T-helper 2 cell treated with Interferon-gamma antibody and Interleukin-4, amounts not matched to agents 100 ng/mL and 5 ng/mL, for 36 hours (primary cell): ENCODE results near the gene B3GNT2. TPM values are rescaled to one million over a fixed set of nuclear protein-coding genes. Genes with fewer than 3 reads are reported as not detected.

ENCODE experiments used
- intact Hi-C: fragments of 100-400 bp; cut with micrococcal nuclease; formaldehyde crosslinking; loops from one replicate; pipeline ENCODE4 v1.15.1; 2023
- total RNA-seq: library from RNA; stranded (reverse); gene quantifications from 2 replicates; pipeline ENCODE4 v1.2.3, GENCODE V29; 2022

B3GNT2 gene
- total RNA-seq, 1 donor from 2014 or later = 24.0 TPM

DNA sequence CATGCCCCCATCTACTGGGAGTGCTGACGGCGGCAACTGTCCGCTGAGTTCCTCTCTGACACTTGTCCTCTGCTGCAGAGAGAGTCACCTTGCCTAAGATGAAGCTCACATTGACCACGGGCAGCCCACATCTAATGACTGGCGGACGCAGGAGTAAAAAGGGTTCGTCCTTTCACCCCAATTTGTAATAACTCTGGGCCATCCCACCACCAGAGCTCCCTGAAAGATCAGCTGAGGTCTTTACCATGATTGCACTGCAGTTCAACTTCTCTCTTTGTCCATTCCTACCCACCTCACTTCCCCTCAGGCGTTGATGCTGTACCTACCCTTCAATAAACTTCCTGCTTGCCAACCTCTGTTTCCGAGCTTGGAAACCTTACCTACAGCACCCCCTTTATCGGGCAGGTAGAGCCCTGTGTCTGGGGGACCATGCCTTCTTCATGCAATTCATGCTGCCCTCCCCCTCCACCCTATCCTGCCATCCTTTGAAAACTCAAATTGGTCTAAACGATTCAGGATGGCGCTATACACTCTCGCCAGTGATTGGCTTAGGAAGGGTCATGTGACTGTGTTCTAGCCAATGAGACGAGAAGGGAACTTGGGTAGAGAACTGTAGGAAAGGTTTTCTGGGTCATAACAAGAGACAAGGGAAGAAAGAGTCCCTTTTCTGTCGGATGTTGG lies 10.3 kb upstream of the B3GNT2 start:
- intact Hi-C loops = no loop called here

DNA sequence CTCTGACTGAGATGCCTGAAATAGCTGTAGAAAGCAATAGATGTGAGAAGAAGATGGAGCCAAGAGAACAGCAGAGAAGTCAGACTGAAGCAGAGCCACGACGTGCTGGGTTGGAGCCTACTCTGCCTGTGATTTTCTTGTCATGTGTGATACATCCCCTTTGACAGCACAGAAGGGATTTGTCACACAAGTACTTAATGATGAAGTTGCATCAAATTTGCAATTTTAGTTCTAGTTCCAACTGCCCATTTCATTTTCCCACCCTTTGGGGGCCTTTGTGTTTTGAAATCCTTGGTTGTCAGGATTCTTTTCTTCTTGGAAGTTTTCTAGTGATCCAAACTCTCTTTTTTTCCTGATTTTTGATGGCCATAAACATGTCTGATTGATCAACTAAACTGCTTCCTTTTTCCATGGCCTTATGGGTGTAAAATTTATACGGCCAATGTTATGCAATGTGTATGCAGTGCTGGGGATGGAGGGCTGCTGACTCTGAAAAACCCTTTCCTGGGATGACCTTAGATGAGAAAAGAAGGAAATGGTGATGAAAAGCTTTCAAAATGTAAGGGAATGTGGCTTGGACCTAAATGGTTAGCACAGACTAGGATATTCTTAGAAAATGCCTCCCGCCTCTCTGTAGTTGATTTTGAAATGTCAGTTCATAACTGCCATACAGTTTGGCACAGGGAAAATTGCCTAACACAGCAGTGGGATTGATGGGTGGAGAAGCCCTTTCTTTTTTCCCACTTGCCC lies 9.6 kb upstream of the B3GNT2 start:
- intact Hi-C loops = no loop called here

DNA sequence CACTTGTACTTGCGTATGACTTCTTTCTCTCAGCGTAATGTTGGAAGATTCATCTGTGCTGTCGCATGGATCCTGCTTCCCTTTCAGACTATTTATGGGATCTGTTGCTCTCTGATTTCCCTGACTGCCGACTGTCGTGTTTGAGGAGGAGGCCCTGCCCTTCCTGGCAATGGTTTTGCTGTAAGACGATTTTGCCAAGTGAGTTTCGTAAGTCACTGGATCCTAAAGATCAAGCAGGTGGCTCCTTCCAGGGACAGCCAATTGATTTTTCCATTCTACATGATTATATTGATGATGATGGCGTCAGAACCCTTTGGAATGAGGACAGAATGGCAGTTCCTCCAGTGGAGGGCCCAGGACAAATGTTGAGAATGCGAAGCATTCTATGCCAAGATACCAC lies 8.7 kb upstream of the B3GNT2 start:
- intact Hi-C loops = no loop called here

DNA sequence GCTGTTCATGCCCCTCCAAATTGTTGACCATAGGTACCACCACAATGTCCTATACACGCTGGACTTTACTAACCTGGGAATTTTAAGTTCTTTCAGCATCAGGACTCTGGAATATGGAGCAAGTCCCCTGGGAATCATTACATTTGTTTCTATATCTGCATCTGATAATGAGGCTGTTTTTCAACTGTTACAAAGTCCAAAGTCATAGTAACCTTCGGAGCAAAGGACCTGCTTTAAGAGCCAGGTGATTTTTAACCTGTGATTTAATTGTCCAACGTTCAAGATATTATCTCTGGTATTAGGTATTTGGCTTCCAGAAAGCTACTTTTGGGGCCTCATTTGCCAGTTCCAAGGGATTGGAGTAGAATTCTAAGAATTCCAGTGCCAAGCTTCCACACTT lies 7.5 kb upstream of the B3GNT2 start:
- intact Hi-C loops = no loop called here

DNA sequence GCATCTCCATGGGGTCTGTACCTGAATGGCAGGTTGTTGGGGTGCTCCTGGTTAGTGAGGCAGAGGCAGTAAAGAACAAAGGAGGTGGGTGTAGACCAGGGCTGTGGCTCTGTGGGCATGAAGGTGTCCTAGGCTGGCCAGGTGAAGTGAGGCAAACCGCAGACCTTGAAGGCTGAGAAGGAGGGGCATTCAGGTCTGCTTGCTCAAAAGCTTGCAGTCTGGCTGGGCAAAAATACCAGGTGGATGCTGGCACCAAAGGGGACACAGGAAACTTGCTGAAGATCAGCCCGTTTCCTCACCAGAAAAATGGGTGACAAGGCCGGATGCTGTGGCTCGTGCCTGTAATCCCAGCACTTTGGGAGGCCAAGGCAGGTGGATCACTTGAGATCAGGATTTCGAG lies 6.7 kb upstream of the B3GNT2 start:
- intact Hi-C loops = no loop called here

DNA sequence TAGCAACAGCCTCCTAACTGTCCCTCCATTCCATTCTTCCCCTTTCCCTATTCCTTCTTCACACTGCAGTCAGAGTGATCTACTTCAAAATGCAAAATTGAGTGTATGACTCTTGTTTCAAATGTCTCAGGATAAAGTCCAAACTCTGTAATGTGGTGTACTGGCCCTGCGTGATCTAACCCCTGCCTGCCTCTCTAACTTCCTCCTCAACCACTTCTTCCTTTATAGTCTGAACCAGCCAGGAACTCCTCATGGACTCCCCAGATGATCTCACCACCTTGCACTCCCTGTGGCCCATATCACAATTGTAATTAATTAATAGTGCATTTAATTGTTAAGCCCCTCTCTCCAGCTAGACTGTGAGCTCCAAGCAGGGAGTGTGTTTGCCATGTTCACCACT lies 3.1 kb upstream of the B3GNT2 start:
- intact Hi-C loops = loop anchor here (10.0 kb wide), 1 partner anchor 1438 kb away; the partner anchor contains the start of gene PAPOLG

DNA sequence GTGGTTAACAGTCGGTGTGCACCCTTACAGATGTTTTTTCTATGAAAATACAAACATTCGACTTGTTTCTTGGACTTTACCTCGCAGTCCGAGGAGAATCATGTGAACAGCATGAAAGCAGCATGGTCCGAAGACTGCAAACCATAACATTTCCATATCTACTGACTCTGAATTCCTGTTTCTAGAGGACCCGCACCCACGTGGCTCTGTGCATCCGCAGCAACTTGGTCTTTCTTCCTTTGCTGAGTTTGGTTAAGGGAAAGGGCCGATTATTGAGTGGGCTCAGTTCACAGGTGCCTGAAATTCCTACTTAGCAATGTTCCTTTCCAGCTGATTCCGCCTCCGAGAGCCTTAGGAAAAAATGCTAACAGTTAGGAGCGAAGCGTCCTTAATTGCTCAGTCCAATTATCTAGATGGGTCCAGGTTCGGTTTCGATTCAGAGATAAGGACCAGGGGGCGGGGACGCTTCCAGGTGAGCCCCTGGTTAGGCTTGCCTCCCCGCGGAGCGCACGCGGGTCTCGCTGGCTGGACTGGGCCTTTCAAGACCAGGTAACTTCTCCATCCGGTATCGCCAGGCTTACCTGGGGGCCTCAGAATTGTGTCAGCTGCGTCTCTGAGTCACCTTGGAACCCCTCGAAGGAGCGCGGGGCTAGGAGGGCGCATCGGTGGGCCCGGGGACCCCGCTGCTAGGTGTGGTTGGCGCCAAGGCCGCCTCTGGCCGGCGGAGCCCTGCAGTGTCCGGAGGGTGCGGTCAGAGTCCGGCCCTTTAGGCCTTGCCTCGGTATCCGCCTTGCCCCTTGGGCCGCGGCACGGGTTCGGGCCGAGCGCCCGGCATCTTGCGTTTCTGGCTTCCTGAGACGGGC lies 1.1 kb upstream of the B3GNT2 start:
- intact Hi-C loops = loop anchor here (5.0 to 10.0 kb wide), 3 partner anchors 287 to 1440 kb away; partner anchors contain the start of genes COMMD1 and PAPOLG

DNA sequence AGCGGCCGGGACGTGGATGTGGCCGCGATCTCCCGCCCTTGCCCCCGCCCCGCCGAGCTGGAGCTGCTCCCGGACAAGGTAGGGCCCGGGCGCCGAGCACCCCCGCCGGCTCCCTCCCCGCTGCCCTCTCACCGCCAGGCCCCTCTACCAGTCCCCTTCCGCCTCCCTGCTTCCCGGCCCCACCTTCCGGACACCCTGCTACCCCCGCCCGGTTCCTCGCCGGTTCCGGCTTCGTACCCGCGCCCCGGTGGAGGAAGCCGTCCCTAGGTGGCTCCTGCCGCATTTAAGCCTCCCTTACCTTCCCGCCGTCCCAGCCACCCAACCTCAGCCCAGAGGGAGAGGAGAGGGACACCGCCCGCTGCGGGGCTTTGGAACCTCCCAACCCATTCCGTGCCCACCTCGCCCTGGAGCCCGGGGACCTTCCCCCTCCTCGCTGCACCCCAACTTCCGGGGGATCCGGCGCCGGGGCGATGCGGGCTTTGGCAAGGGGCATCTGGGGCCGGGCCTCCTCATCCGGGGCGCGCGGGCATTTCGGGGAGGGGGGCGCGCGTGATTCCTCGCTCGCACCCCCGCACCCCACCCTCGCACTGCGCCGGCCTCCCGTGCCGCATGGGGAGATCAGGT lies 475 bp downstream of the B3GNT2 start:
- intact Hi-C loops = loop anchor here (1.0 to 10.0 kb wide), 8 partner anchors 118 to 1442 kb away; partner anchors contain the start of genes COMMD1, EHBP1, FAM161A and MDH1

DNA sequence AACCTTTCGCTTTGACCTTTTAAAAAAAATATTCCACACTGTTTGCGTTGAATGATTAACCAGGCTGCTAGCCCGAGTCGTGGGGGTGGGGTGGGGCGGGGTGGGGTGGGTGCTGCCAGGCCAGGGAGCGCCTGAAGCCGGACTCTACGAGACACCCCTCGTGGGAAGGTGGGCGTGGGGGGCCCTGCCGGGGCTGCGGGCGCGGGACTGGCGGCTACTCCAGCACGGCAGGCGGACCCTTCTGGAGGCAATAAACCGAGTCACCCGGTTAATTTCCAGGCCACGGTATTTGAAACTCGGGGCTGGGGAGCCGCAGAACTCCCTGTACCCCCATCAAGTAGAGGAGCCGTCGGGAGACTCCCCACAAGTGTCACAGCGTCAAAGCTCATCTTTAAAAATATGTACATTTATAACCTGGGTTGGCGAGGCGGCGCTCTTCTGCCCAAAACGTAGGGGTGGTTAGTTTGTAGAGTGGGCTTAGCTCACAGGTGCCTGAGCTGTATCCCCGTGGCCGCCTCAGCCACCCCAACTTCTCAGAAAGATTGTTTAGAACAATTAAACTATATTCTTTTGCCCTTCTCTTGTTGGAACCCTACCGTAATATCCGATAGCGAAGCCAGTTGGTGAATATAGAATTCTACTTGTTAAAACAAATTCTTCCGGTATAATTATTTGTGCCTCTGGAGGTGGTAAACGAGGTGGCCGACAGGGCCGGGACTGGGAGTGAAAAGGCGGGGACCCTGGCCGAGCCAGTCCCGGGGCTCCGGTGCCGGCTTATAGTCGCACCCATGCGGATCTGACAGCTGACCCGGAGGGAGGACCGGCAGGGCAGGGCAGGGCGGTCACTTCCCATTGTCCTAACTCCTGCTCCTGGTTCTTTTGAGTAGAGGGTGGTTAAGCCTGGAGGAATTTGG lies 1.4 kb downstream of the B3GNT2 start:
- intact Hi-C loops = loop anchor here (1.0 to 10.0 kb wide), 7 partner anchors 118 to 1442 kb away; partner anchors contain the start of genes COMMD1, MDH1, PAPOLG and WDPCP

DNA sequence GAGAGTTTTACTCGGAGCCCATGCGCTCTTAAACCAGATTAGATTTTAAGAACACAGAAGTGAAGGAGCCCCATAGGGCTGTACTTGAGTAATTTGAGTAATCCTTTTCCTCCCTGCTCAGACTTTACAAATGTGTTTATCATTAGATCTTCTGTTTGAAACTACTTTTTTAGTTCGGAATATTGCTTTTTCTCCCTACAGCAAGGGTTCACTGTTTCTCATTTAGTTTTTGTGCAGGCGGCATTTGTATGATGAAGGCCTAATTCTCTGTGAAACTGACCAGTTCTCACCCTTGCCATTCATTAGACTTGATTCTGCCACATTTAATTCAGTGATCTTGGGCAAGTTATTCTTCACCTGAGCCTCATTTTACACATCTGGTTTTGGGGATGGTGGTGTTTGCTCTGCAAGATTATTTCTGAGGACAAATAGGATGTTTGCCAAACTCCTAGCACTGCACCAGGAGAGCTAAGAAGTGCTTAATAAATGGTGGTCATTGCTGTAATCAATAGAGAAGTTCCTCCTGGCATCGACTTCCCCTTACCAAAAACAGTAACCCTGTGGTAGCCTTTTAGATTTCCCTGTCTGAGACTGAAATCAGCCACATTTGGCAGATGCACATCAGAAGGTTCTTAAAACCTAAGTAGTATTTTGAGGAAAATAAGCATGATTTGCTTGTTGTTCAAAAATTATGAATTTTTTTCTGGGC lies 2.2 kb downstream of the B3GNT2 start:
- intact Hi-C loops = loop anchor here (1.0 to 10.0 kb wide), 7 partner anchors 117 to 1443 kb away; partner anchors contain the start of genes COMMD1, MDH1, PAPOLG and WDPCP

DNA sequence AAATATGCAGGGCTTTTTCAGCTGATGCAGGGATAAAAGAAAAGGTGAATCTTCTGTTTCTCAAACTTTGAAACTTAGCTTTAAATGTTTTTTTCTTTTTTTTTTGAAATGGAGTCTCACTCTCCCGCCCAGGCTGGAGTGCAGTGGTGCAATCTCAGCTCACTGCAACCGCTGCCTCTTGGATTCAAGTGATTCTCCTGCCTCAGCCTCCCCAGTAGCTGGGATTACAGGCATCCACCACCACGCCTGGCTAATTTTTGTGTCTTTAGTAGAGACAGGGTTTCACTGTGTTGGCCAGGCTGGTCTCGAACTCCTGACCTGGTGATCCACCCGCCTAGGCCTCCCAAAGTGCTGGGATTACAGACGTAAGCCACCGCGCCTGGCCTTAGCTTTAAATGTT lies 2.9 kb downstream of the B3GNT2 start:
- intact Hi-C loops = loop anchor here (5.0 to 10.0 kb wide), 3 partner anchors 292 to 1444 kb away; partner anchors contain the start of genes COMMD1 and PAPOLG

DNA sequence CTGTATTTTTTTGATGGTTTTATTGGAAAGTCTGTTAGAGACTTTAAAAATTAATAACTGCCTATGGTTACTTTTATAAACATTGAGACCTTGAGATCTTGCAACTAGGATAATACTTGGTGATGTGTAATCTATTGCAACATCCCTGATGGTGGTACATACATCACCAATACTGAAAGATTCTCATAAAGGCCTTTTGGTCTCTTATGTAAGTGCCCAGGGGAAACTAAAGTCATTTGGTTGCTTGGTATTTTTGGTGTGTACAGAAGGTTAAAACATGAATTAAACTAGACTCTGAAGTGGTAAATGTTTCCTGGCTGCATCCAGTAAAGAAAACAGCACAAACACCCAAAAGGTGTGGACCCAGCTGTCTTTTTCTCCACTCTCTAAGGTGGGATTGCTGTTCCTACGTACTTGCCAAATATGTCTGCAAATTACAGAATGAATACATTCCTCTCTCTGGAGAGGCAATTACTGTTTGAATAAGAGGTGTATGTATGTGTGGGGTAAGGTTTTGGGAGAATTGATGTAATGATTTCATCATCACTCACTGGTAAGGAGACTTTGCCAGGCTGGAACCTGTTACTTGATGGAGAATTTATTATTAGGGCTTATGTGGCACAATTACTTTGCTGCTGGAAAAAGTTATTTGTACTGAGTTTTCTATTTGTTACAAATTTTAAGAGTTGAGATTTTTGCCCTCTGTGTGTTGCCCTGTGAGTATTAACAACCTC lies 3.6 kb downstream of the B3GNT2 start:
- intact Hi-C loops = loop anchor here (1.0 to 10.0 kb wide), 5 partner anchors 23 to 1445 kb away; partner anchors contain the start of genes COMMD1 and PAPOLG

DNA sequence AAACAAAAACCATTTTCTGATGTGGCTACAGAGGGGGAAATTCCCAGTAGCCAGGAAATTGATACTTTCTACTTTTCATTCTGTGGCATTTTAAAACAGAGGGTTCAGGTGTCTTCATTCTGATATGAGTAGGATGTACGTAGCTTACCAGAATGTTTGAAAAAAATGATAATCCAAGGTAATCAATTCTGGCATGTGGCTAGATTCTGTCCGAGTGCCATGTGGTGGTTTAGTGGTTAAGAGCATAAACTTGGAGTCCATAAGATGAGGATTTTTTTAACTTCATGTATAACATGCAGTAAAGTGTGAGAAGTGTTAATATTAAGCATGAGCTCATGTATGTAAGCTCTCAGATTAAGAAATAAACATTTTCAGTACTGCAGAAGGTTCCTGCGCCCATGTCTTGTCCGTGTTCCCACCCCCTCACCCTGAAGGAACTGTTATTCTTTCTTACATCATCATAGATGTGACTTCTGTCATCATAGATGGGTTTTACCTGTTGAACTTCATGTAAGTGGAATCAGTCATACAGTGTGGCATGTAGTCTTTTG lies 4.5 kb downstream of the B3GNT2 start:
- intact Hi-C loops = loop anchor here (1.0 to 2.0 kb wide), 2 partner anchors 22 to 106 kb away; no protein-coding TSS in a partner anchor

DNA sequence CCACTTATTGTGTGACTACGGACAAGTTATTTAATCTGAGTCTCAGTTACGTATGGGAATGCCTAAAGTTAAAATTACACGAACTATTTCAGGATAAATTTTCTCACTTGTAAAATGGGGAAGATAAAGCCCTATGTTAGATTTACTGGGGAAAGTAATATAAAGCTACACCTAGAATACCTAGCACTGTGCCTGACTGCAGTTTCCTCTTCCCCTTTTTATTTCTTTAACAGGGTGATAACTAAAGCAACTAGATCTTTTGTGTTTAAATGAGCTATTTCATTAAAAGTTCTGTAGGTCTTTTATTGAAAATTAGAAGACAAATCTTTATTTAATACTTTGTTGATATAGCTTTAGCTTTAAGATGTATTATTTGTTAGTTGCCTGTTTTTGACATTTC lies 5.0 kb downstream of the B3GNT2 start:
- intact Hi-C loops = loop anchor here (1.0 to 2.0 kb wide), 2 partner anchors 21 to 106 kb away; no protein-coding TSS in a partner anchor

DNA sequence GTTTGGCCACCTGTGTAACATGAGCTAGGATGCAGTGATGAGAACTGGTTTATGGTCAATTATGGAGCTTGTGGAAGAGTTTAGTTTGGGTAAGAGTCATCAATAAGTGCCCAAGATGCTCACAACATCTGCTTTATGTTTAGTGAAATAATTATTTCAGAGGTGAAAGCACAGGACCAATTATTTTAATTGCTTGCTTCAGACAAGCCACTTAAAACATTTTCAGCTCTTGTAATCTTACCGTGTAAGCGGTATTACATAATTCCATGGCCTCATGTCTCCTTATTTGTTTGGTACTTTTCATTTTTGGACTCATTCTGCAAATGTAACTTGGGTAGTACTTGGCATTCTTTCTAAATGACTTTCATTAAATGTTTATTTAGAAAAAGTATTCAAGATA lies 5.4 kb downstream of the B3GNT2 start:
- intact Hi-C loops = loop anchor here (2.0 kb wide), 1 partner anchor 105 kb away; no protein-coding TSS in a partner anchor

DNA sequence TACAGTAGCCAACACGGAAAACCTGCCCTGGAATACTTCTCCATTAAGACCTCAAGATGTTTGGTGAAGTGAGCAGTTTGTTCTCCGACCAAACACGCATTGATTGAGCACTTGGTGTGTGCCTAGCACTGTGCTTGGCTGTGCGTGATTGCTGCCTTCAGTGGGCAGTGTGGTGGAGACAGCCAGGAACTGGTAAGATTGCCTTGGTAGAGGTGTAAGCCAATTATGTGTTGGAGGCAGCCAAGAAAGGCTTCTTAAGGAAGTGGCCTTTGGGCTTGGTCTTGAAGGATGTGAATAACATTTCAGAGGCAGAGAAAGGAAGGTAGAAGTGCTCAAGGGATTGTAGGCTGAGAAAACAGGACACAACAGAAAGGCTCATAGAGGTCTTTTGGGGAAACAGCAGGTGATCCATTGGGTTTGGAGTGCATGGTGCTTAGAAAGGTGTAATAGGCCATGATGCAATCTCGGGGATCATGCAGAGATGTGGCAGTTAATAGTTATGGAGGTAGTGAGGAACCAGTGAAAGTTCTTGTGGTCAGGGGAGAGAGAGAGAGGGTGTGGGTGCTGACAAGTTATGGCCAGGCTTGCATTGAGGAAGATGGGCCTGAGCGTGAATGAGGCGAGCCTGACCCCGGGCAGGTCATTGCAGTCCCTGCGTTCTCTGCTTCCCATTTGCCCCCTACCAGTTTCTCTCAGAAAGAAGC lies 6.3 kb downstream of the B3GNT2 start:
- intact Hi-C loops = no loop called here

DNA sequence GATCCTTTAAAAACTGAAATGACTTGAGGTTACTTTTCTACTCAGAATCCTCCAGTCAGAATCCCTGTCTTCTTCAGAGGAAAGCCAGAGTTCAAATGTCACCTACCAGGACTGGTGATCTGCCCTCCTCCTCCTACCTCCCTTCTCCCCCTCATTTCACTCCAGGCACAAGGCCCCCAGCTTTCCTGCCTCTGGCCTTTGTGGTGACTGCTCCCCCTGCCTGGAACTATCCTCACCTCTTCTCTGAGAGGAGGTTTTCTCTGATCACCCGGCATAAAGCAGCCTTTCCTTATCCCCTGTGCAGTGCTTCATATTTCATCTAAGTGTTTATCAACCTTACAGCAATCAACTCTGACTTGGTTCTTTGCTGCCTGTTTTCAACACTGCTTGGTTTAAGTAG lies 6.8 kb downstream of the B3GNT2 start:
- intact Hi-C loops = no loop called here
